Amygdala (tissue), 56 donors: Measurements from ENCODE around the gene SRRM2.

ENCODE experiments used
- DNase-seq, 56 donors: peaks; one replicate each; lab custom pipeline; 2025; lab: John Stamatoyannopoulos, UW

Gene SRRM2

DNA sequence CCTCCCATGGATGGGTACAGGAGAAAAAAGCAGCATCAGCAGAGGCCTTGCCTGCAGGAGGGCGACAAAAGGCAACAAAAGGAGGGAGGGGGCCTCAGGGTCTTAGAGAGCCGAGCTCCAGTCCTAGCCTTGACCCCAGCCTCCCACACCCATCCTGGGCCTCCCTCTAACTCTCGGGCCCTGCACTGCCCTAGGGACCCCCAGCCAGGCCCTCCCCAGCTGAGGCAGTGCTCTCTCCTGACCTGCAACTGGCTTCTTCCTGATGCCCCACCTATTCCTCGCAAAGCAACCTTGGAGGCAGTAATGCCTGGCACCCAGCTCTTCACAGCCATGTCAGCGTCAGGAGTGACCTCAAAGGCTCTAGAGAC lies 15.2 kb upstream of the SRRM2 start:
- DNase-seq, result no peak

DNA sequence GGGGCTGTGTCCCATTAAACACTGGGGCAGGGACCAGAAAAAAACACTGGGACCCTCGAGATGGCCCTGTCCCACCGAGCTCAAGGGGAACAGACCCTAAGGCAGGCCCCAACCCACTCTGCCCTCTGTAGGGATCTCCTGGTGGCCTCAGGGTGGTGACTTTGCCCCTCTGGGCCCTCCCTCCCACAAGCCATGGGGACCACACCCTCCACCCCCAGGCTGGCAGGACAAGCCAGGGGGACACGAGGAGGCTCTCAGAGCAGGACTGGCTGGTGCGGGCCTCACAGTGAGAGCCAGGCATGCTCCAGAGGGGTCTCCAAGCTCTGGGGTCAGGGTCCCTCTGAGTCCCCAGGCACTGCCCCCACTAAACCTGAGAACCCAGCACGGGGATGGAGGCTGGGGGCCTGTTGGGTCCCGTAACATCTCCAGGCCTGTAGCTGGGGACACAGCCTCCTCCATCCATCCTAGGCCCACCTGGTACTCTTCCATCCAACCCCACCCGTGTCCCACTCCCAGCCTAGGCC lies 14.5 kb upstream of the SRRM2 start:
- no peak for DNase-seq

- DNase-seq, result no peak
Measured at GRCh38 chr16:2738615-2739014, 13.8 kb upstream of the SRRM2 start.

GRCh38 chr16:2739625-2740430 lies 12.6 kb upstream of the SRRM2 start:
- no peak for DNase-seq

DNA sequence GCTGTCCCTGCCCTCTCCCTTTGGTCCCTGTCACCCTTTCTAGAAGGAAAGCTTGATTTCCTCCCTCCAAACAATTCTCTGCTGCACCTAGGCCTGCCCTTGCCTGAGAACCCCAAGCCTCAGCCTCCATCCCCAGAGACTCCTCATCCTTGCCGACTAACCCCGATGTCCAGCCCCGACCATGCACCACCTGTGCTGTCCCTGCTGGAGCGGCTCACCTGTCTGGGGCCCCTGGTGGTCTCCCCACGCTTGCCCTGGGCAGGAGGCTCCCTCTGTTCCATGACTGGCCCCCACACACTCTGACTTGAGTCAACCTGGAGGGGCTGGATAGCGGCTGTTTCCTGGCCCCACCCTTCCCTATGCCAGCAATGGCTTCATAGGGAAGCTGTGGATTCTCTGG lies 12.0 kb upstream of the SRRM2 start:
- no peak for DNase-seq

DNA sequence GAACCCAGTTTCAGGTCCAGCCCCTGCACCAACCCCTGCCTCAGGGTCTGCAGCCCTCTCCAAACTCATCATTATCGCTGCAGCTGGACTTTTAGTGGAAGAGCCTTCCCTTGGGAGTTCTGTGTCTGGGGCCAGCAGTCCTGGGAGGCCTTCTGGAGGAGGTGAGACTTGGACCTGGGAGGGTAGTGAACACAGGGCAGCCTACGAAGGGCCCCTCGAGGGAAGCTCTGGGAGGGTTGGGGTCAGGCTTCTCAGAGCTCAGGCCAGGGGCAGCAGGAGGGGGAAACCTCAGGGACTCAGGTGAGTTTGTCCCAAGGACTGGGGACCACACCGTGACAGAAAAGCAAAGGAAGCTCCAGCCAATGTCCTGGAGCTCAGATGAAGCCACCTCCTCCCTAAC lies 11.3 kb upstream of the SRRM2 start:
- DNase-seq, result no peak

- no peak for DNase-seq
Measured at GRCh38 chr16:2742323-2743006, 10.0 kb upstream of the SRRM2 start.

DNA sequence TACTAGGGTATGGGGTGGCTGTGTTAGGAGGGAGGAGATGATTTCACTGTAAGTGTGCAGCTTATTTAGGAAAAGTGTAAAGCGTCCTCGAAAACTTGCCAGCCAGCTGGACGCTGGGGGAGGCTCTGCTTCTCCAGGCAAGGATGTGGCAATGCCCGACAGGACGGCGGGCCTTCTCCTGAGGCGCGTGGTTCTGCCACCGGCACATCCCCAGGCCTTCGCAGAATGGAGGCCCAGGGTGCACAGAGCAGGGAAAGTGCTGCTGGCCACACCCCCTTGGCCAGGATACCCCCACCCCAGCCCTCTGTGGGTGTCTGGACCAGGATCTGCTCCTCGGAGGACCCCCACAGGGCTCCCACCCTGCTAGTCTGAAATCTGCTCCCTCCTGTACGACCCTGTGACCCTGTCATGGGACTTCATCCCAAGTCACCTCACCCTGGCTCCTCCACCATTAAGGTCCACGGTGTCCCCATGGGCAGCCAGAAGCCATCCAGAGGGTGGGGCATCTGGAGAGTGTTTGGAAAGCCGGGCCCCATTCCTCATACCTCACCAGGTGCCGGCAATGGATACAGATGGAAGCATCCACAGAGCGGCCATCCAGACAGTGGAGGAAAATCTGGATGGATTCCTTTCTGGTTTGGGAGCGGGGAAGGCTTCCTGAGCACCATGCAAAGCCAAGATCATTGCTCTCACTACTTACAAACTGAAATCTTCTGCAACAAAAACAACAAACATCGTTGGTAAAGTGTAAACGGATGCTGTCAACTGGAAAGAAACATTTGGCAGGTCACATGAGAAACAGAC lies 9.2 kb upstream of the SRRM2 start:
- no peak for DNase-seq

- DNase-seq, result no peak
Measured at GRCh38 chr16:2744711-2745110, 7.7 kb upstream of the SRRM2 start.

DNA sequence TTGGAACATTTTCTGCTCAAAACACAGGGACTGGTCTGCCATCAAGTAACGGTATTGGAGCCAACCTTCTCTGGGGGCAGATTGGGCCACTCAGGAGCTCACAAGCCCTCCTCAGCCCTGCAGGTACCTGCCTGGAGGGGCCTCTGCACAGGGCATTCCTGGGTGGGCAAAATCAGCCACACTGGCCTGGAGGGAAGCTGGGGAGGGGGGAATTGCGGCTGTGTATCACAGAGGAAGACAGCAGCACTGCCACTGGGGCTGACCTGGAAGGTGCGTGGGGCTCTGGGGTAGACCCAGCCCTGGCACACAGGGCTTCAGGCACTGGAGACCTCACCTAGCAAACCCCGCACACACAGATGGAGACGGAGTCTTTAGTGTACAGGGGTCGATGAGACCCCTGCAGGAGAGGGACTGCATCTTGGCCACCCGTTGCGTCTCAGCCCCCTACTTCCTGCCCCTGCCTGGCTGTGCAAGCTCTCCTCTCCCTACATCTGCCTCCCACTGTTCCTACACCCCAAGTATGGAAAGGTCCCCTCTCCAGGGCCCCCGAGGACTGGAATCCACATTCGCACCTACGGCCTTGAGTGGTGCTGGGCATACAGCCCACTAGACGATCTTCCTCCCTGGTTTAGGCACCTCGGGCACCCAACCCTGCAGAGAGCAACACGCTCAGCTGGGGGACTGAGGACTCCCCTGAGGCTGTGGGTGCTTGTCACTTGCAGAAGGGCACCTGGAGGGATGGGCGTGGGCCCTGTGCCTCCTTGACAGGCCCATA lies 7.1 kb upstream of the SRRM2 start:
- DNase-seq, result no peak

GRCh38 chr16:2745961-2746360 lies 6.5 kb upstream of the SRRM2 start:
- no peak for DNase-seq

GRCh38 chr16:2748757-2749455 lies 3.5 kb upstream of the SRRM2 start:
- no peak for DNase-seq

DNA sequence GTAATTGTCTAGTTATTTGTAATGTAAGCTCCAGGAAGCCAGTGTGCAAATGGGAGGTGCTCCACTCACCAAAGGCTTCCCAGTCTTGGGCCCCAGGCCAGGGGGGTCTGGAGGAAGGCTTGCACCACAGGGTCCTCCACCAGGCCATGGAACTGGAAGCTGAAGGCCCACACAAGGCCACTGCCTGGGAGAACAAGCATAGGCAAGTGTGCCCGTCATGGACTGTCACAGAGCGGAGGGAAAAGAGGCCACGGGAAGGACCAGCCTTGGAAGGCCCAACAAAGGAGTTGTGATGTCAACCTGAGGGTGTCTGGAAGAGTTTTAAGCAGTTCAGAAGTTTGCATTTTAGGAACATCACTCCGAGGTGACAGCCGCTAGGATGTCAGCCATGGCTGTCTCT lies 3.0 kb upstream of the SRRM2 start:
- DNase-seq, result no peak

GRCh38 chr16:2749936-2750335 lies 2.5 kb upstream of the SRRM2 start:
- no peak for DNase-seq

DNA sequence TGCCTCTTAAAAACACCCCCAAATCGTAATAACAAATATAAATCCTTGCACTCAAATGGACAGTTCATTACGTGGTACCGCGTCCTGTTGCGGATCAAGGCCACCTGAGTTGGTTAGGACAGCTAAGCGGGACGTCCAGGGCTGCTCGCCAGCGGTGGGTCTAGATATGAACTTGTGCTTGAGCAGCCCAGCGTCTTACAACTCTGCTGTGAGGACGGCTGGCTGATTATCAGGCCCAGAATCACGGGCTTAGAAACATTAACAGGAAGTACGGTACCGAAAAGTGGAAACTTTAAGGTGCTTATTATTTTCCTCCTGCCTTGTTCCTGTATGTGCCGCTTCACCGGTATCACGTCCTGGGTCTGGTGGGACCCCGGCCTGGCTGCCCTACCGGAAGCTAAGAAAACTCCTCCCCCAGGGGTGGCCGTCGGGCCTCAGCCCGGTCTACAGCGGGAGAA lies 832 bp upstream of the SRRM2 start:
- peak in 5 of 56 donors; percentile 28 to 68 (median 46) for DNase-seq

- DNase-seq, result peak in 50 of 56 donors; percentile 44 to 99 (median 86)
Measured at GRCh38 chr16:2752850-2753732, 653 bp downstream of the SRRM2 start.

DNA sequence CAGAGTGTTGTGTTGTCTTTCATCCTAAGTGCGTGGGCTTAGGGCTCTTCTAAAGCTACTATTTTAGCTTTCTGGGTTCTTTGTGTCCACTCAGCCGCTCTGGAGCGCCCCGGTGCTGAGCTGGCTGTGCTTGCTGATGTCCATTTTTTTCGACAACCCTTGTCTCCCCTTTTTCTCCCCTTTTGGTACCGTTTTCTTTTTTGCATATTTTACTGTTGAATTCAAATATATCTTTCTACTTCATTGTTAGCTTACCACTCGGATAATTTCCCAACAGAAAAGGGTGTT lies 1.2 kb downstream of the SRRM2 start:
- DNase-seq, result peak in 1 of 56 donors; percentile 5

- DNase-seq, result no peak
Measured at GRCh38 chr16:2755158-2755557, 2.7 kb downstream of the SRRM2 start.
